HEK293 (cell line): ENCODE data around the gene RPS6KA1.

Experiments used
- CTCF ChIA-PET: fragments of 350-600 bp; formaldehyde crosslinking; extraction: SDS; loops from one replicate; lab custom pipeline; 2021; ENCODE audit warnings: antibody characterized with exemption; lab: Yijun Ruan, JAX
- POLR2A ChIA-PET: fragments of 300-600 bp; formaldehyde crosslinking; extraction: SDS; loops from one replicate; lab custom pipeline; 2020; ENCODE audit warnings: antibody characterized with exemption, inconsistent platforms; lab: Yijun Ruan, JAX
- H3K27ac ChIP-seq: fragments of 200-500 bp; sonication (Bioruptor generic); 2 replicates; pipeline ENCODE4 v1.5.1; 2014; ENCODE audit warnings: low read depth, low read length, control low read depth, inconsistent platforms; ENCODE audit errors: extremely low read depth
- H3K36me3 ChIP-seq, 2 experiments: fragments of 200-500 bp in 1 of 2; sonication (Bioruptor generic) in 1 of 2; 1 replicate in 1 of 2; 2 replicates in 1 of 2; pipeline ENCODE4 v1.5.1; 2014 to 2017; ENCODE audit warnings: inconsistent platforms in 2 of 2, low read length in 2 of 2; ENCODE audit not compliant: control insufficient read depth in 2 of 2, insufficient read depth in 1 of 2
- H3K4me1 ChIP-seq: fragments of 200-500 bp; sonication (Bioruptor generic); 2 replicates; pipeline ENCODE4 v1.5.1; 2014; ENCODE audit warnings: mild to moderate bottlenecking, low read length, inconsistent platforms; ENCODE audit not compliant: control insufficient read depth, insufficient read depth
- H3K4me3 ChIP-seq: 2 replicates; pipeline ENCODE4 v1.5.1; 2011; ENCODE audit warnings: low read depth, mild to moderate bottlenecking, control low read depth, low read length, moderate library complexity
- H3K9me3 ChIP-seq: fragments of 200-500 bp; sonication (Bioruptor generic); 2 replicates; pipeline ENCODE4 v1.5.1; 2014; ENCODE audit warnings: low read depth, low read length, inconsistent platforms; ENCODE audit not compliant: control insufficient read depth, insufficient read depth
- BCL11A ChIP-seq: fragments of 450-650 bp; formaldehyde crosslinking; IDR thresholded peaks from 2 replicates; pipeline ENCODE4 v1.5.1; 2016; ENCODE audit warnings: low read depth, missing biosample characterization, missing genetic modification characterization
- KLF1 ChIP-seq: fragments of 450-650 bp; formaldehyde crosslinking; IDR thresholded peaks from 2 replicates; pipeline ENCODE4 v1.5.1; 2016; ENCODE audit warnings: missing biosample characterization, missing genetic modification characterization
- KLF7 ChIP-seq: fragments of 450-650 bp; formaldehyde crosslinking; IDR thresholded peaks from 2 replicates; pipeline ENCODE4 v1.5.1; 2016; ENCODE audit warnings: missing biosample characterization, missing genetic modification characterization, borderline replicate concordance
- MZF1 ChIP-seq: fragments of 450-650 bp; formaldehyde crosslinking; IDR thresholded peaks from 2 replicates; pipeline ENCODE4 v1.5.1; 2017; ENCODE audit warnings: missing biosample characterization, missing genetic modification characterization, borderline replicate concordance
- PRDM1 ChIP-seq: fragments of 450-650 bp; formaldehyde crosslinking; IDR thresholded peaks from 2 replicates; pipeline ENCODE4; 2016; ENCODE audit warnings: missing biosample characterization, missing genetic modification characterization
- SP3 ChIP-seq: fragments of 450-650 bp; formaldehyde crosslinking; IDR thresholded peaks from 2 replicates; pipeline ENCODE4 v1.5.1; 2016; ENCODE audit warnings: missing biosample characterization, missing genetic modification characterization
- ZFP69B ChIP-seq: fragments of 450-650 bp; formaldehyde crosslinking; IDR thresholded peaks from 2 replicates; pipeline ENCODE4 v1.5.1; 2016; ENCODE audit warnings: missing biosample characterization, missing genetic modification characterization
- ZNF146 ChIP-seq: fragments of 450-650 bp; formaldehyde crosslinking; IDR thresholded peaks from 2 replicates; pipeline ENCODE4 v1.5.1; 2016; ENCODE audit warnings: missing biosample characterization, missing genetic modification characterization
- ZNF184 ChIP-seq: fragments of 450-650 bp; IDR thresholded peaks from 2 replicates; pipeline ENCODE4 v1.5.1; 2018; ENCODE audit warnings: missing biosample characterization, mild to moderate bottlenecking, missing genetic modification characterization
- ZNF223 ChIP-seq: fragments of 450-650 bp; formaldehyde crosslinking; IDR thresholded peaks from 2 replicates; pipeline ENCODE4 v1.5.1; 2016; ENCODE audit warnings: missing biosample characterization, missing genetic modification characterization
- ZNF23 ChIP-seq: fragments of 450-650 bp; formaldehyde crosslinking; IDR thresholded peaks from 2 replicates; pipeline ENCODE4 v1.5.1; 2016; ENCODE audit warnings: missing biosample characterization, missing genetic modification characterization, borderline replicate concordance
- ZNF266 ChIP-seq: fragments of 450-650 bp; formaldehyde crosslinking; IDR thresholded peaks from 2 replicates; pipeline ENCODE4 v1.5.1; 2016; ENCODE audit warnings: missing biosample characterization, missing genetic modification characterization, low read depth
- ZNF341 ChIP-seq: fragments of 450-650 bp; formaldehyde crosslinking; IDR thresholded peaks from 2 replicates; pipeline ENCODE4; 2016; ENCODE audit warnings: low read depth, missing biosample characterization, missing genetic modification characterization
- ZNF510 ChIP-seq: fragments of 450-650 bp; formaldehyde crosslinking; IDR thresholded peaks from 2 replicates; pipeline ENCODE4 v1.5.1; 2018; ENCODE audit warnings: mild to moderate bottlenecking, missing genetic modification characterization, missing biosample characterization; ENCODE audit not compliant: insufficient replicate concordance
- ZNF521 ChIP-seq: fragments of 450-650 bp; formaldehyde crosslinking; IDR thresholded peaks from 2 replicates; pipeline ENCODE4 v1.5.1; 2017; ENCODE audit warnings: missing biosample characterization, mild to moderate bottlenecking, missing genetic modification characterization
- ZNF571 ChIP-seq: fragments of 450-650 bp; formaldehyde crosslinking; IDR thresholded peaks from 2 replicates; pipeline ENCODE4 v1.5.0; 2017; ENCODE audit warnings: missing biosample characterization, missing genetic modification characterization
- ZNF664 ChIP-seq: fragments of 450-650 bp; formaldehyde crosslinking; IDR thresholded peaks from 2 replicates; pipeline ENCODE4 v1.5.1; 2016; ENCODE audit warnings: missing biosample characterization, missing genetic modification characterization
- ZNF707 ChIP-seq: fragments of 450-650 bp; formaldehyde crosslinking; IDR thresholded peaks from 2 replicates; pipeline ENCODE4 v1.5.1; 2016; ENCODE audit warnings: missing biosample characterization, missing genetic modification characterization
- ZNF747 ChIP-seq: fragments of 450-650 bp; formaldehyde crosslinking; IDR thresholded peaks from 2 replicates; pipeline ENCODE4 v1.5.1; 2016; ENCODE audit warnings: missing biosample characterization, missing genetic modification characterization
- ZSCAN23 ChIP-seq: fragments of 450-650 bp; formaldehyde crosslinking; IDR thresholded peaks from 2 replicates; pipeline ENCODE4 v1.5.1; 2016; ENCODE audit warnings: missing biosample characterization, missing genetic modification characterization
- TF ChIP-seq, protein P1 (sequence below): fragments of 450-650 bp; formaldehyde crosslinking; IDR thresholded peaks from 2 replicates; pipeline ENCODE4 v1.5.1; 2016; ENCODE audit warnings: missing biosample characterization, missing genetic modification characterization
- TF ChIP-seq, protein P2 (sequence below): fragments of 450-650 bp; formaldehyde crosslinking; IDR thresholded peaks from 2 replicates; pipeline ENCODE4 v1.5.1; 2016; ENCODE audit warnings: missing biosample characterization, missing genetic modification characterization

RPS6KA1 gene

DNA sequence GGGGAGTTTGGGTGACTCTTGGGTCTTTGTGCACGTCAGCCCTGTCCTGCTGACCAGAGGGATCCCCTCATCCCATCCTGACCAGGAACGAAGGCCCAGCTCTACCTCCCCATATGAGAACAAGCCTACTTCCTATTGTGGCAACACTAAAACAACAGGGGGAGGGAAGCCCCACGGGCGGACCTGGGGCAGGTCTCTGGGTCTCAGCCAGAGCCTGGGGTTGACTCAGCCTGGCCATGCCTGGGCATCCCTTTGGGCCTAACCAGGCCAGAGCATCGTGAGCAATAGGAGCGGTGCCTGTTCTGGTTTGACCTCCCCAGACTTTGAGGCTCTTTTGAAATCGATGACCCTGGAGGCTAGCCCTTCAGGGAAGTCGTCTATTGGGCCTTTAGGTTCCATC is 16.8 kb downstream of the RPS6KA1 start:
- Histone ChIP-seq H3K9me3 (no peaks in the 10 kb centered on the region), H3K4me1 (no peaks in the 10 kb centered on the region), H3K4me3 (no peak overlapping the region), H3K36me3 (peaks cover 0 to 42% of the 10 kb centered on the region in 2 experiments; a peak in 2 of 3 replicates), H3K27ac (no peak overlapping the region)
- ChIA-PET CTCF (interaction anchor here (6.3 kb wide), 1 partner anchor 8 kb away, joined by 37 read pairs; no protein-coding TSS in a partner anchor), POLR2A (no interaction called here)
- no peak for TF ChIP-seq ZNF266 (tag by site-specific recombination)
- TF ChIP-seq ZNF664 (tag by site-specific recombination): no peak
- TF ChIP-seq ZNF223 (tag by site-specific recombination): no peak
- no peak for TF ChIP-seq ZNF521
- no peak for TF ChIP-seq ZNF23 (tag by site-specific recombination)
- TF ChIP-seq ZFP69B (tag by site-specific recombination): no peak
- TF ChIP-seq ZNF146 (tag by site-specific recombination): no peak
- no peak for TF ChIP-seq SP3 (tag by site-specific recombination)
- no peak for TF ChIP-seq KLF7 (tag by site-specific recombination)
- TF ChIP-seq ZNF184 (tag by site-specific recombination): no peak
- no peak for TF ChIP-seq KLF1
- TF ChIP-seq ZNF341 (tag by site-specific recombination): no peak
- TF ChIP-seq ZNF707 (tag by site-specific recombination): no peak
- no peak for TF ChIP-seq ZNF571
- TF ChIP-seq, protein P1, sequence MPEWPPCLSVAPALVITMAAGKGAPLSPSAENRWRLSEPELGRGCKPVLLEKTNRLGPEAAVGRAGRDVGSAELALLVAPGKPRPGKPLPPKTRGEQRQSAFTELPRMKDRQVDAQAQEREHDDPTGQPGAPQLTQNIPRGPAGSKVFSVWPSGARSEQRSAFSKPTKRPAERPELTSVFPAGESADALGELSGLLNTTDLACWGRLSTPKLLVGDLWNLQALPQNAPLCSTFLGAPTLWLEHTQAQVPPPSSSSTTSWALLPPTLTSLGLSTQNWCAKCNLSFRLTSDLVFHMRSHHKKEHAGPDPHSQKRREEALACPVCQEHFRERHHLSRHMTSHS: no peak
- TF ChIP-seq ZNF747: no peak

DNA sequence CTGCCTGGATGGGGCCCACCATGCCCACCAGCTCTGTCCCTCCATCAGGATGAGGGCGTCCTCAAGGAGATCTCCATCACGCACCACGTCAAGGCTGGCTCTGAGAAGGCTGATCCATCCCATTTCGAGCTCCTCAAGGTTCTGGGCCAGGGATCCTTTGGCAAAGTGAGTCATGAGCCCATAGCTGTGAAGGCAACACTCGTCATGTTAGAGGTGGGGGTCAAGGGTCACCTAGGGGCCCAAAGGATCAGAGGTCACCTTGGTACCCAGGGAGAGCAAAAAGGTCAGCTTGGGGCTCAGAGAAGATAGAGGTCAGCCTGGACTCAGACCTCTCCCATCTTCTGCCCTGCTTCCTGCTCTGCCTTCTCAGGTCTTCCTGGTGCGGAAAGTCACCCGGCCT is 17.3 kb downstream of the RPS6KA1 start:
- ChIA-PET POLR2A (no interaction called here), CTCF (interaction anchor here (6.3 kb wide), 1 partner anchor 8 kb away, joined by 37 read pairs; no protein-coding TSS in a partner anchor)
- no peaks in the 10 kb centered on the region for H3K4me1 ChIP-seq
- H3K4me3 ChIP-seq: no peak overlapping the region
- H3K9me3 ChIP-seq: no peaks in the 10 kb centered on the region
- no peak for TF ChIP-seq ZSCAN23 (tag by site-specific recombination)
- TF ChIP-seq PRDM1: no peak
- TF ChIP-seq, protein P2, sequence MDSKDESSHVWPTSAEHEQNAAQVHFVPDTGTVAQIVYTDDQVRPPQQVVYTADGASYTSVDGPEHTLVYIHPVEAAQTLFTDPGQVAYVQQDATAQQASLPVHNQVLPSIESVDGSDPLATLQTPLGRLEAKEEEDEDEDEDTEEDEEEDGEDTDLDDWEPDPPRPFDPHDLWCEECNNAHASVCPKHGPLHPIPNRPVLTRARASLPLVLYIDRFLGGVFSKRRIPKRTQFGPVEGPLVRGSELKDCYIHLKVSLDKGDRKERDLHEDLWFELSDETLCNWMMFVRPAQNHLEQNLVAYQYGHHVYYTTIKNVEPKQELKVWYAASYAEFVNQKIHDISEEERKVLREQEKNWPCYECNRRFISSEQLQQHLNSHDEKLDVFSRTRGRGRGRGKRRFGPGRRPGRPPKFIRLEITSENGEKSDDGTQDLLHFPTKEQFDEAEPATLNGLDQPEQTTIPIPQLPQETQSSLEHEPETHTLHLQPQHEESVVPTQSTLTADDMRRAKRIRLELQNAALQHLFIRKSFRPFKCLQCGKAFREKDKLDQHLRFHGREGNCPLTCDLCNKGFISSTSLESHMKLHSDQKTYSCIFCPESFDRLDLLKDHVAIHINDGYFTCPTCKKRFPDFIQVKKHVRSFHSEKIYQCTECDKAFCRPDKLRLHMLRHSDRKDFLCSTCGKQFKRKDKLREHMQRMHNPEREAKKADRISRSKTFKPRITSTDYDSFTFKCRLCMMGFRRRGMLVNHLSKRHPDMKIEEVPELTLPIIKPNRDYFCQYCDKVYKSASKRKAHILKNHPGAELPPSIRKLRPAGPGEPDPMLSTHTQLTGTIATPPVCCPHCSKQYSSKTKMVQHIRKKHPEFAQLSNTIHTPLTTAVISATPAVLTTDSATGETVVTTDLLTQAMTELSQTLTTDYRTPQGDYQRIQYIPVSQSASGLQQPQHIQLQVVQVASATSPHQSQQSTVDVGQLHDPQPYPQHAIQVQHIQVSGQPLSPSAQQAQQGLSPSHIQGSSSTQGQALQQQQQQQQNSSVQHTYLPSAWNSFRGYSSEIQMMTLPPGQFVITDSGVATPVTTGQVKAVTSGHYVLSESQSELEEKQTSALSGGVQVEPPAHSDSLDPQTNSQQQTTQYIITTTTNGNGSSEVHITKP (tag by site-specific recombination): no peak
- TF ChIP-seq ZNF510 (tag by site-specific recombination): no peak
- no peak for TF ChIP-seq MZF1 (tag by site-specific recombination)
- 0 out of 2 replicates have a peak, but pooled peaks have one; percentile 28 for TF ChIP-seq BCL11A (tag by site-specific recombination)
- TF ChIP-seq, all 188 proteins: peak for 1
- H3K36me3 ChIP-seq: peaks cover 0 to 47% of the 10 kb centered on the region in 2 experiments; a peak in 2 of 3 replicates
- no peak overlapping the region for H3K27ac ChIP-seq
